NCI-H1417 treated with DMSO at 0.1 percent for 48 hours (cell line): Measurements from ENCODE around the gene NADSYN1.

Source experiments
- DNase-seq: peaks from one replicate; lab custom pipeline; 2025; lab: John Stamatoyannopoulos, UW

Gene NADSYN1

DNA sequence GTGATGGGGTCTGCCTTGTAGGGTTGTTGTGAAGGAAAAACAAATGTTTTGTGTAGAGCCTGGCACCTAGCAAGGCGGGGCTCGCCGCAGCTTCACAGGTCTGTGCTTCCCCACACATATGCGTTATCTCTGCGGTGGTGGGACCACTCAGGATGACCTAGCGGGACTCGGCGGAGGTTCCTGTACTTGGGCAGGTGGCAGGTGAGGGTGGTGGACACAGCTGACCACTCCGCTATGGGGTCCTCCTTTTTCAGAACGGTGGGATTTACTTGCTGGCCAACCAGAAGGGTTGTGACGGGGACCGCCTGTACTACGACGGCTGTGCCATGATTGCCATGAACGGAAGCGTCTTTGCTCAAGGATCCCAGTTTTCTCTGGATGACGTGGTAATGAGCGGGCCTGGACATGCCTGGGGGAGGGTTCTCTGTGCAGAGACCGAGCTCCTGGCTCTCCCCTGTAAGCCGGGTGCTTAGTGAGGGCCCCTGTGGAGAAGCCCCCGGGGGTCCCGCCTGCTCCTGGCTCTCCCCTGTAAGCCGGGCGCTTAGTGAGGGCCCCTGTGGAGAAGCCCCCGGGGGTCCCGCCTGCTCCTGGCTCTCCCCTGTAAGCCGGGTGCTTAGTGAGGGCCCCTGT lies 21.3 kb downstream of the NADSYN1 start:
- DNase-seq: no peak

DNA sequence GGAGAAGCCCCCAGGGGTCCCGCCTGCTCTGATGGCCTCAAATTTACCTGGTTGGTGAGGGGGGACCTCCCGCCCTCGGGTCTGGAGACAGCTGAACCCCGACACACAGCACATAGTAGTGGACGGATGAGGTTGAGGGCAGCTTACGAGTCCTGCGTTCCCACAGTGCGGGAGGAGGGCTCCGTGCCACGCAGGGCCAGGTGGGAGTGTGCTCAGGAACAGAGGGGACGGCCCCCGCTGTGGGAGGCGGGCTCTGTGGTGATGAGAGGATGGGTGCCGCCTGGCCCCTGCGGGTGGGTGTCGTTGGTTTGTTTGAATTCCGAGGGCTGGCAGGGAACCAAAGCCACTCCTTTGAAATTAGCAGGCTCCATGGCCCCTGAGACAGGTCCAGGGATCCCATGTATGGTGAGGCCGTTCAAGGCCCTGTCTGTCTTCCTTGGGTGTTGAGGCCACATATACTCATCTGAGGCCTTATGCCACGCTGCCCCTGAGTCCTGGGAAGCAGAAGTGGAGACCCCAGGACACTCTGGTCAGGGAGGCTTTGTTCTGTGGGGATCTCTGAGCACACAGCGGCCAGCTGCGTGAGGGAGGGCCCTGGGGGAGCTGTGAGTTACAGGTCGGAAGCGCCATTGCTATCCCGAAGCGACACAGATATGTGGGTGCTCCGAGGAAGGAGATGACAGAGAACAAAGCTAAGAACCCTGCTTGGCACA lies 21.9 kb downstream of the NADSYN1 start:
- DNase-seq: no peak

DNA sequence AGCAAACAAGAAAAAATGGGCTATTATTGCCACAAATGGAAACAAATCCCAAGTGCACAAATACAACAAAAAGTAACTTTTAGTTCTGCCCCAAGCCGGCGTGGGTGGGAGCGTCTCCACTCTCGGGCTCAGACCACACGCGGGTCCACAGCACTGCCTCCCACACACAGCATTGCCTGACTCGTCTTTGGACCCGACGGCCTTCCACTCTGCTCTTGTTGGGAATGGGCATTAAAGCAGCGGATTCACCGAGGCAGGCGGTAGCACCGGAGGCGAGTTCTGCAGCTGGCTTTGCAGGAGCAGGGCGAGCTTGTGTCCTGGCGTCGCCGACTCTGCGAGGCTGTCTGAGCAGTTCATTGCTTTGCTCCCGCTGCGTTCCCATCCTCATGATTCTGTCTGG lies 23.0 kb downstream of the NADSYN1 start:
- no peak for DNase-seq

DNA sequence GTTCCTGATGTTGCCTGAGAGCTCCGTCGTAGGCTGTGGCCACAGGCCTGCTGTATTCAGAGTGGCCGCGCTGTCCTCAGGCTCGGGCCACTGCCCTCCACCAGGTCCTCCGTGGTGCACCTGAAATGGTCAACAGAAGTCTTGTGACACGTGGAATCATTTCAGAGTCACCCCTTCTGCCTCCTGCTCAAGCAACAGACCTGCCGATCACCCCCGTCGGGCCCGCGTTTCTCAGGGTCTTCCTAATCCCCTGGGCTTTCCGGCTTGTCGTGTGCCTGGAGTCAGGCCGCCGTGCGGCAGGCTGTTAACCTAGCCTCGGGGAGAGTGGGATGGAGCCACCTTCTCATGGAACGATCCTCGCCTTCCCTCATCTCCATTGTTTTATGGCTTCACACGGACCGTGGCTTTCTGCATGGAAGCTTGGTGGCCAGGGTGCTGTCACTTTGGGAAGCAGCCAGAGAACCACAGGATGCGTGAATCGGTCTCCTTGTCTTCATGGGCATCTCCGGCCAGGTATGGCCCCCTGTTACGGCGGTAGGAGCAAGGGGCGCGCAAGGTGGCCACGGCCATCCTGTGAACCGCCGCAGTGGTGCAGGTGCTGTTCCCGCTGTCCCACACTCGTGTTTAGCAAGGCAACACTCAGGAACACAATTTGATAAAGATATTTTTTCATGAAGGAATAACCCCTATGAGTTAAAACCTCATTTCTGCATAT lies 24.1 kb downstream of the NADSYN1 start:
- DNase-seq: no peak

DNA sequence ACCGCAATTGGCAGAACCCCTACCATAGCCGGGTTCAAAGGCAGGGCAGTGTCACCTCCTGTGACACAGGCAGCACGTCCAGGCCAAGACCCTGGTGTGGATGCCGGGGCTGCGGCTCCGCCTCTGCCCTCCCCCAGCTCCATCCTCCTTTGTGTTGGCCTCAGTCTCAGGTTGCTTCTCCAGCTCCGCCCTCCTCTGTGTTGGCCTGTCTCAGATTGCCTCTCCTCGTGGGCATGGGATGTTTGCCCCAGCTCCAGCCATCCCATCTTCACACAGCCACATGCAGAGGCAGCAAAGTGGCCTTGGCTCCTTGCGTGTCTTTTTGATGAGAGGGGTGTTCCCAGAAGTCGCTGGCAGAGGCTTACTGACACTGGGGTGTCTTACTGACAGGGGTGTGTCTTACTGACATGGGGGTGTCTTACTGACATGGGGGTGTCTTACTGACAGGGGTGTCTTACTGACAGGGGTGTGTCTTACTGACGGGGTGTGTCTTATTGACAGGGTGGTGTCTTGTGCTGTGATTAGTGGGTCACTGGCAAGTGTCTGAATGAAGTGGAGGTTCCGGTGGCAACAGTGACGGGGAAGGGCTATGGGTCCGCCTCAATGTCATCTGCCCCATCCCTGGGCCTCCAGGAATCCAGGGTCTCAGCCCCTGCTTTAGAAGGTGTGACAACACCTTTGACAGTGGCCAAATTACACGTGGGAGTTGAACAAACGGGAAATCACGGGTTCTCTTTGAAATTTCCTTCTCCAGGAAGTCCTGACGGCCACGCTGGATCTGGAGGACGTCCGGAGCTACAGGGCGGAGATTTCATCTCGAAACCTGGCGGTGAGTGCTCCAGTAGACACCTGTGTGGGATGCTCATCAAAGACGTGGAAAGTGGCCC lies 24.9 kb downstream of the NADSYN1 start:
- DNase-seq: no peak

DNA sequence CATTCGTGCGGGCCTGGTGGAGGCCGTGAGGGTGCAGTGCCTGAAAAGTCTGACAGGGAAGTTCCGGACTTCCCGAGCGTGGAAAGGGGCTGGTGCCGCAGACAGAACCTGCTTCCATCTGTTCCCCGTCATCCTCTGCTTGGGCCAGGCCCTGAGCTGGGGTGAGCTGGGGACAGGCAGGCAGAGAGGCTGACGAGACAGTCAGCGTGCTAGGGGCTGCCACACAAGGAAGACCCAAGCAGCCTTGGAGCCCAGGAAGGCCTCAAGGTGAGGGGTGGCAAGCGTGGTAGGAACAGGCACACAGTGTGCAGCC lies 25.5 kb downstream of the NADSYN1 start:
- no peak for DNase-seq

DNA sequence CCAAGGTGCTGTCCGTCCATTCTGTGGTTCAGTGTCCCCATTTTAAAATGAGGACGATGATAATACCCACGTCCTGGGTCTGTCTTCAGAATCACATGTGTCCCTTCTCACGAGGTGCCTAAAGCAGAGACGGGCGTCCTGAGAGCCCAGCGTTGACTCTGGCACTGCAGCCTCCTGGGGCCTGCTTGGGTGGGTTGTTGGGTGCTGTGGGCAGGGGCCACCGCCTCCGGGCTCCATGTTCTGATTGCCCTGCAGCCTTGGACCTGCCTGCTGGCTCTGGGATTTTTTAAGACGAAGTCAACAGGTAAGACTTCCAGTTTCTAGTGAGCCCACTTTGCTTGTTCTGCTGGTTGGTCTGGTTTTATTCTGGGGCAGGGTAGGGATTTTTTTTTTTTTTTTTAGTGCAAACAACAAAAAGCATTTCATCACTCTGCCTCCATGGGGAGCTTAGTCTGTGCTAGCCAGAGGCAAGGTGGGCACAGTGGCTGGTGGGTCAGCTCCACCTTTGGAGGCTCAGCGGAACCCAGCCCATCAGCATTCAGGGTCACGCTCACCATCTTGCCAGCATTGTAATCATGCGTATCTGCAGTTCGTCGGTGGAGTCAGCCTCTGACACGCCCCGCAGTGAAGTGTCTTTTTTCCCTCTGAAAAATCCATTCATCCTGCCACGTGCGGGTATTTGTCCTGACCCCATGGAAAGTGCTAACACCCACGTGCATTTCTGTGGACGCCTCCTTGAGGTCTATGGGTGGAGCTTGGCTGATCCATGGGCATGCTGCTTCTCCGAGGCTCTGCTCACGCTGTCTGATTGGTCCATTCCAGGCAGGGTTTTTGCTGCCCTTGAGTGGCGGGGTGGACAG lies 28.3 kb downstream of the NADSYN1 start:
- no peak for DNase-seq

DNA sequence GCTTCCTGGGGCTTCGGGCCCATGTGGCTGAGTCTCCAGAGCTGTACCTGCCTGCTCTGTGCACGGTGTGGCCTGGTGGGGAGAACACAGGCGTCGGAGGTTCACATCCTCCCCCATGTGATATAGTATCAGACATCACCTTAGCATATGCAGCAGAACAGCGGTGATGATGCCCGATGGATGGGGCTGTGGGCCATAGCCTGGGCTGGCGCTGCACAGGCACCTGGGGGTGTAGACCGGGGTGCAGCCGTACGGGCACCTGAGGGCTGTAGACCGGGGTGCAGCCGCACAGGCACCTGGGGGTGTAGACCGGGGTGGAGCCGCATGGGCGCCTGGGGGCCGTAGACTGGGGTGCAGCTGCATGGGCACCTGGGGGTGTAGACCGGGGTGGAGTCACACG lies 29.2 kb downstream of the NADSYN1 start:
- no peak for DNase-seq

DNA sequence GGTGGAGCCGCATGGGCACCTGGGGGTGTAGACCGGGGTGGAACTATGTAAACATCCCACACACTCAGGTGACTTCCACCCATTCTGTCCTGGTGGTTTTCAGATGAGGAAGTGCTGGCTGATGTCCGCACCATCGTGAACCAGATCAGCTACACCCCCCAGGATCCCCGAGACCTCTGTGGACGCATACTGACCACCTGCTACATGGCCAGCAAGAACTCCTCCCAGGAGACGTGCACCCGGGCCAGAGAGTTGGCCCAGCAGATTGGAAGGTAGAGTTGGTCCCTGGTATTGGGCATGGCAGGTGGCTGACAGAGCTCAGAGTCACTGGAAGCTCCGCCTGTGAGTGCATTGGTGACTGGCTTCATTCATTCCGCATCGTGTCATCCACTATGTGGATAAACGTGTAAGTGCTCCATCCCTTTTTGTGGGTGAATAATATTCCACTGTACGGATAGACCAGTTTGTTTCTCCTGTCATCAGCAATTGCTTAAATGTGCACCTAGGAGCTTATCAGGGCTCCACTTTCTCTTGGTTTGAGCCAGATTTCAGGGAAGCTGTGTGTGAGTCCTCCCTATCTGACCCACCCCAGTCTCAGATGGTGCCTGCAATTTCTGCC lies 29.9 kb downstream of the NADSYN1 start:
- DNase-seq: no peak

DNA sequence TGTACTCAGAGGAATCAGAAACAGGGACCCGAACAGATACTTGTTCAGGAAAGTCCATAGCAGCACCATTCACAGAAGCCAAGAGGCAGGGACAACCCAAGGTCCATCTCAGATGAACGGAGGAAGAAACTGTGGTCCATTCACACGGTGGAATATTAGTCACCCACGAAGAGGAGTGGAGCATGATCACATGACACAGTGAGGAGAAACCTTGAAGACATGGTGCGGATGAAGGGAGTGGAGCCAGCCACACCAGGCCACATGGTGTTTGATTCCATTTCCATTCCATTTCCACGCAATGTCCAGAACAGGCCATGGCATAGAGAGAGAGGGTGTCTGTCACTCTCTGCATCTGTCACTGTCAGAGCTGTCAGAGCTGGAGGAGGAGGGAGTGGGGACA lies 30.7 kb downstream of the NADSYN1 start:
- DNase-seq: no peak

DNA sequence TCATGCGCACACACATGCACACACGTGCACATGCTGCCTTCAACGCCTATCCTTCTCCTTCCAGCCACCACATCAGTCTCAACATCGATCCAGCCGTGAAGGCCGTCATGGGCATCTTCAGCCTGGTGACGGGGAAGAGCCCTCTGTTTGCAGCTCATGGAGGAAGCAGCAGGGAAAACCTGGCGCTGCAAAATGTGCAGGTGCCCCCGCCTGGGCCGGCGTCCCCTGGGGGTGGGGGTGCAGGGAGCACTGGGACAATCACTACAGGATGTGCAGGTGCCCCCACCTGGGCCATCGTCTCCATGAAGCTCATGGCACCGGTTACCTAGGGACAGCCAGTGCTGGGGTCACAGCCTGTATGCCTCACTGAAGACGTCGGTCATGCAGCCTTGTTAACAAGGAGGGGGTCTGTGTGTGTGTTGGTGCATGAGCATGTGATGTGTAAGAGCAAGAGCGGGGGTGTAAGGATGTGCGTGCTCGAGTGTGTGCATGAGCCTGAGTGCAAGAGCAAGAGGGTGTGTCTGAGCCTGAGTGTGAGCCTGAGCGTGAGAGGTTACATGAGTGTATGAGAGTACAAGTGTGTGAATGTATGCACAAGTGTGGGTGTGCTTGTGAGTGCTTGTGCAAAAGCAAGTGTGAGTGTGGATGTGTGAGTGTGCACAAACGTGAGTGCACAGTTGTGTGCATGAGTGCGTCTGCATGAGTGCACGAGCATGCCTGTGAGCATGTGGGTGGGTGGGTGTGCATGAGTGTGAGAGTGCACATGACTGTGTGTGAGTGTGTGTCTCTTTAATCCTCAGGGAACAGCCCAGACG lies 31.5 kb downstream of the NADSYN1 start:
- no peak for DNase-seq

DNA sequence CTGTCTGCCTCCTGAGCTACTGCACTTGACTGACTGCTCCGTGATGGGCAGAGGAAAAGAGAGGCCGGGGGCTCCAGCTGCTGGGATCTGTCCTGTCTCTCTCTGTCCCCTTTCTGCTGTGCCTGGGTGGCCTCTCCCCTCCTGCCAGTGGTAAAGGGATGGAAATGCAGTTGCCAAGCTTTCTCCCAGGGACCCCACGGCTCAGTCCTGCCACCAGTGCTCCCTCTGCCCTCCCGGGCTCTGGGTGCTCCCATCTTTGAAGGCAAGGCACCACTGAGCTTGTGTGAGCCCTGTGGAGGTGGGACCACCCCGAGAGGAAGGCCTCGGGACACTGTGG lies 32.0 kb downstream of the NADSYN1 start:
- DNase-seq: no peak

DNA sequence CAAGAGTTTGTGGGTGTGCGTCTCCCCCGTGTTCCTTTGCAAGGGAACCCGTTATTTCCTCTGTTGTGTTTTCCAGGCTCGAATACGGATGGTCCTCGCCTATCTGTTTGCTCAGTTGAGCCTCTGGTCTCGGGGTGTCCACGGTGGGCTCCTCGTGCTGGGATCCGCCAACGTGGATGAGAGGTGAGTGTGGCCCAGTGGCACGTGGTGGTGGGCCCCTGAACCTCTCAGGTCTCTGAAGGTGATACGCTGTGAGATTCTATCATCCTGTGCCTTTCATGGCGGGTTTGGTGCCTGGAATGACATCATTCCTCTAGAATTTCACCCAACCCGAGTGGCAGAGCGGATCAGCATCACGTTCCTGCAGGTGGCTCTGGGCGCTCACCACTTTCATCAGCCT lies 32.5 kb downstream of the NADSYN1 start:
- DNase-seq: no peak

DNA sequence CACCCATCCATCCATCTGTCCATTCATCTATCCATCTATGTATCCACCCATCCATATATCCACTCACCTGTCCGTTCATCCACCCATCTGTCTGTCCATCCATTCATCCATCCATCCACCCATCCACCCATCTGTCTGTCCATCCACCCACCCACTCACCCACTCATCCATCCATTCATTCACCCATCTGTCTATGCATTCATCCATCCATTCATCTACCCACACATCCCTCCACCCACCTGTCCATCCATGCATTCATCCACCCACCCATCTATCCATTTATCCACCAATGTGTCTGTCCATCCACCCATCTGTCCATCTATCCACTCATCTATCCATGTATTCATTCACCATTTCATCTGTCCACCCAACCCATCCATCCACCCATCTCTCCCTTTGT lies 33.3 kb downstream of the NADSYN1 start:
- DNase-seq: no peak

DNA sequence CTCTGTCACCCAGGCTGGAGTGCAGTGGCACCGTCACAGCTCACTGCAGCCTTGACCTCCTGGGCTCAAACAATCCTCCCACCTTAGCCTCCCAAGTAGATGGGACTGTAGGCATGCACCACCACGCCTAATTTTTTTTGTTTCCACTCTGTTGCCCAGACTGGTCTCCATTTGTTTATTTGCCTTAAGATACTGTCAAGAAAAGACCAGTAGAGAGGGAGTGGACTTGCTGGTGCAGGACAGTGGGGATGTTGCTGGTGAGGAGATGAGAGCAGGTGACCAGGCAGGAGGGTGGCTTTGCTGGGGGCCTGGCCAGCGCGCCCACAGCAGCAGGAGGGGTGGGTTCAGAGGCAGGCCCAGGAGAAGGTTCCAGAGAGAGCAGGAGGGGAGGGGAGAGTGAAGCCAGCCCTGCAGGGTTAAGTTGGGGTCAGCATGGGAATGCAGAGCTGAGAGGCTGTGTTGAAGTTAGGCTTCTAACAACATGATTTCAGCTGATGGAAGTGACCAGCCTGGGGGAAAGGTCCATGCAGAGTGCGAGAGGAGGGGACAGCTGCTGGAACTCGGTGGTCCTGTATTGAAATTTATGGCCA lies 35.8 kb downstream of the NADSYN1 start:
- DNase-seq: no peak

DNA sequence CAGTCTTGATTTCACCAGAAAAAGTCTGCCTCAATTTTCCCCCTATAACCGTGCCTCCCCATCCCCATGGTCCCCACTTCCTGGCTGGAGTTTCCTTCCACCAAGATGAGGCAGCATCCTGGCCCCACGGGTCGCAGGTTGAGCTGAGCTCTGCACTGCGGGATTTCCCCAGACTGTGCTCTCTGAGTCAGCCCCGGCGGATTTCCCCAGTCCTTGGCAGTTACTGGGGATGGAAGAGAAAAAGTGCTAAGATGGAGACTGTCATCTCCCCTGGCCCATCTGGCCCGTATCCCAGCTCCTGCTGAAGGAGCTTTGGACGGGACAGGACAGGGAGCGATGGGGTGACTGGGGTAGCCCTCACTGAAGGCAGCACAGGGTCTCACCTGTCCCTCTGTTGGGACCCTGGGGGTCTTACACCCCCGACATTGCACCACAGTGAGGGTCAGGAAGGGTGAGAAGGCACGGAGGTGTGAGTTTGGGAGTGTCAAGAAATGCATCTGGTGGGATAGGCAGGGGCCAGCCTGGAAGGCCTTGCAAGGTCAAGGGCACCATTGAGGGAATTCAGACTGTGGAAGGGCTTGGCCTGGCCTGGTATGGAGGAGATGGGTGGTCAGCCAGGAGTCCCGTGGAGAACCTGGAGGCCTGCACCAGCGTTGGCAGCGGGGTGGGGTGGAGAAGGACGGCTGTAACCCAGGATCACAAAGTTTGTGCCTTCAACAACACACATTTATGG lies 36.5 kb downstream of the NADSYN1 start:
- DNase-seq: no peak

DNA sequence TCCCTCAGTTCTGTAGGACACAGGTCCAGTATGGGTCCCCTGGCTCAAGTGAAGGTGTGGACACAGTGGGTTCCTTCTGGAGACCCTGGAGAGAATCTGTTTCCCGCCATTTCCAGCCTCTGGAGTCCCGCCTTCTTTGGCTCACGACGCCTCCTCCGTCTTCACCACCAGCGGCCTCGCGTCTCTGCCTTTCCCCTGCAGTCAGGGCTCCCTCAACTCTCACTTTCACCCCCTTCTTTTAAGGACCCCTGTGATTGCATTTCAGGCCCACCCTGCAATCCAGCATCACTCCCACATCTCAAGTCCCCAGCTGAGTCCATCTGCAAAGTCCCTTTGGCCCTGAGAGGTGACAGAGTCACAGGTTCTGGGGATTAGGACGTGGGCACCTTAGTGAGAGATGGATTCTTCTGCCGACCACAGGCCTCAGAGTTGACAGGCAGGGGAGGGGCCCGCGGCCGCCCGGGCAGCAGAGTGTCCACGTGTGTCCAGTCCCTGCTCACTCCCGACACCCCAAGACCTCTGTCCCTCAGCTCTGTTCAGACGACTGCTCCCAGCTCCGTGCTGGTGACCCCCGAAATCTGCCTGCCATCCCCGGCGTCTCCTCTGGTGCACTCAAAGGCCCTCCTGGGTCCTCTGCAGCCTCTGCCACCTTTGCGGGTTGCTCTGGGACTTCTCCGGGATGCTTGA lies 37.2 kb downstream of the NADSYN1 start:
- no peak for DNase-seq

DNA sequence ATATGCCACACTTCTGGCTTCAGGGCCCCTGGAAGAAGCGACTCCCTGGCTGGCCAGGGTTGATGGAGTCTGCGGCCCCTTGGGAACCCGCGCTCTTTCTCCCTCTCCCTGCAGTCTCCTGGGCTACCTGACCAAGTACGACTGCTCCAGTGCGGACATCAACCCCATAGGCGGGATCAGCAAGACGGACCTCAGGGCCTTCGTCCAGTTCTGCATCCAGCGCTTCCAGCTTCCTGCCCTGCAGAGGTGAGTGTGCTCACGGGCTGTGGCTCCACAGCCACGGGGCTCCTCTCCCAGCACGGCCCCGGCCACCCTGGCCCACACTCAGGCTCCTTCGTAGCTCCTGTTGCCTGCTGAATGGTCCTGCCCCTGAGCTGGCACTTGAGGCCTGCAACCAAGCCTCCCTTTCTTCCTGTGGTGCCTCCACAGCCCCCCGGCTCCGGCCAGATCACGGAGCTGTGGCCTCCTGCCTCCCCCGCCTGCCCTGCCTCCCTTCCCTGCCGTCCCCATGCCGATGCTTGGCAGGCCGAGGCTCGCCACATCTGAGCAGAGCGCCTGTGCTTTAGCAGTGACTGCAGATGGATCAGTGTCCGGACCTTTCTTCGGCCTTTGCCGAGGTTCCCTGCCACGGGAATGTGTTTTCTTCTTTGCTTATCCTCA lies 37.9 kb downstream of the NADSYN1 start:
- DNase-seq: no peak
